Measurements from ENCODE around the gene FRMD4A.
"Not testable (repeated sequence)": the region's sequence is repeated elsewhere in the genome, so short reads cannot be mapped to it uniquely, and the experiment has no call there.

The FRMD4A gene

GRCh38 chr10:13957856-13958255, 372.9 kb downstream of the FRMD4A start:
- TF ChIP-seq POLR2A (IDR thresholded peaks at IDR 0.05; ENCODE audit: low read depth, low read length) (no peak), TAF1 (IDR thresholded peaks at IDR 0.05; ENCODE audit: borderline replicate concordance, low read depth, low read length) (no peak), POLR2AphosphoS5 (IDR thresholded peaks at IDR 0.05; ENCODE audit: low read depth, low read length) (no peak)
- DNase-seq (ENCODE audit: insufficient read length) (no peak), FAIRE-seq (no peak)

GRCh38 chr10:13956826-13957225, 373.9 kb downstream of the FRMD4A start:
- FAIRE-seq (no peak), DNase-seq (ENCODE audit: insufficient read length) (no peak)
- TF ChIP-seq POLR2AphosphoS5 (IDR thresholded peaks at IDR 0.05; ENCODE audit: low read depth, low read length) (no peak), POLR2A (IDR thresholded peaks at IDR 0.05; ENCODE audit: low read depth, low read length) (no peak), TAF1 (IDR thresholded peaks at IDR 0.05; ENCODE audit: borderline replicate concordance, low read depth, low read length) (no peak)

- TF ChIP-seq POLR2A (IDR thresholded peaks at IDR 0.05; ENCODE audit: low read depth, low read length) (no peak), TAF1 (IDR thresholded peaks at IDR 0.05; ENCODE audit: borderline replicate concordance, low read depth, low read length) (no peak), POLR2AphosphoS5 (IDR thresholded peaks at IDR 0.05; ENCODE audit: low read depth, low read length) (no peak)
- no peak for DNase-seq (ENCODE audit: insufficient read length)
- FAIRE-seq, result no peak
These were observed 375.2 kb downstream of the FRMD4A start for GRCh38 chr10:13955409-13956068.

GRCh38 chr10:13954195-13954594, 376.5 kb downstream of the FRMD4A start:
- not testable (repeated sequence) for FAIRE-seq; DNase-seq (ENCODE audit: insufficient read length)

- DNase-seq (ENCODE audit: insufficient read length), result no peak
- FAIRE-seq, result no peak
- TF ChIP-seq TAF1 (IDR thresholded peaks at IDR 0.05; ENCODE audit: borderline replicate concordance, low read depth, low read length) (no peak), POLR2A (IDR thresholded peaks at IDR 0.05; ENCODE audit: low read depth, low read length) (no peak), POLR2AphosphoS5 (IDR thresholded peaks at IDR 0.05; ENCODE audit: low read depth, low read length) (no peak)
These were observed 377.4 kb downstream of the FRMD4A start for GRCh38 chr10:13953371-13953770.

GRCh38 chr10:13950543-13950939, 380.2 kb downstream of the FRMD4A start:
- no peak for TF ChIP-seq POLR2A (IDR thresholded peaks at IDR 0.05; ENCODE audit: low read depth, low read length)
- TF ChIP-seq POLR2AphosphoS5 (IDR thresholded peaks at IDR 0.05; ENCODE audit: low read depth, low read length), result no peak
- no peak for TF ChIP-seq TAF1 (IDR thresholded peaks at IDR 0.05; ENCODE audit: borderline replicate concordance, low read depth, low read length)
- no peak for FAIRE-seq
- DNase-seq (ENCODE audit: insufficient read length), result no peak

GRCh38 chr10:13949844-13950542, 380.7 kb downstream of the FRMD4A start:
- DNase-seq (ENCODE audit: insufficient read length), result no peak
- FAIRE-seq, result no peak
- no peak for TF ChIP-seq TAF1 (IDR thresholded peaks at IDR 0.05; ENCODE audit: borderline replicate concordance, low read depth, low read length)

- no peak for DNase-seq (ENCODE audit: insufficient read length)
- TF ChIP-seq TAF1 (IDR thresholded peaks at IDR 0.05; ENCODE audit: borderline replicate concordance, low read depth, low read length) (no peak), POLR2AphosphoS5 (IDR thresholded peaks at IDR 0.05; ENCODE audit: low read depth, low read length) (no peak), POLR2A (IDR thresholded peaks at IDR 0.05; ENCODE audit: low read depth, low read length) (no peak)
- FAIRE-seq, result no peak
These were observed 384.6 kb downstream of the FRMD4A start for GRCh38 chr10:13946209-13946460.

- FAIRE-seq, result no peak
- DNase-seq (ENCODE audit: insufficient read length), result no peak
- TF ChIP-seq POLR2A (IDR thresholded peaks at IDR 0.05; ENCODE audit: low read depth, low read length) (no peak), POLR2AphosphoS5 (IDR thresholded peaks at IDR 0.05; ENCODE audit: low read depth, low read length) (no peak), TAF1 (IDR thresholded peaks at IDR 0.05; ENCODE audit: borderline replicate concordance, low read depth, low read length) (no peak)
These were observed 385.1 kb downstream of the FRMD4A start for GRCh38 chr10:13945390-13946208.

- FAIRE-seq (no peak), DNase-seq (ENCODE audit: insufficient read length) (no peak)
- no peak for TF ChIP-seq POLR2A (IDR thresholded peaks at IDR 0.05; ENCODE audit: low read depth, low read length)
- TF ChIP-seq POLR2AphosphoS5 (IDR thresholded peaks at IDR 0.05; ENCODE audit: low read depth, low read length), result no peak
- no peak for TF ChIP-seq TAF1 (IDR thresholded peaks at IDR 0.05; ENCODE audit: borderline replicate concordance, low read depth, low read length)
These were observed 385.9 kb downstream of the FRMD4A start for GRCh38 chr10:13944823-13945222.

GRCh38 chr10:13943735-13944398, 386.9 kb downstream of the FRMD4A start:
- FAIRE-seq, result no peak
- no peak for TF ChIP-seq TAF1 (IDR thresholded peaks at IDR 0.05; ENCODE audit: borderline replicate concordance, low read depth, low read length)
- no peak for DNase-seq (ENCODE audit: insufficient read length)

GRCh38 chr10:13942035-13942434, 388.7 kb downstream of the FRMD4A start:
- DNase-seq (ENCODE audit: insufficient read length), result no peak
- no peak for FAIRE-seq

More at GRCh38 chr10:13942035-13942434, 388.7 kb downstream of the FRMD4A start:
- TF ChIP-seq TAF1 (IDR thresholded peaks at IDR 0.05; ENCODE audit: borderline replicate concordance, low read depth, low read length) (no peak), POLR2A (IDR thresholded peaks at IDR 0.05; ENCODE audit: low read depth, low read length) (no peak), POLR2AphosphoS5 (IDR thresholded peaks at IDR 0.05; ENCODE audit: low read depth, low read length) (no peak)

All from GM12892 (cell line).